Measurements from ENCODE around the gene CDH18.

The CDH18 gene

DNA sequence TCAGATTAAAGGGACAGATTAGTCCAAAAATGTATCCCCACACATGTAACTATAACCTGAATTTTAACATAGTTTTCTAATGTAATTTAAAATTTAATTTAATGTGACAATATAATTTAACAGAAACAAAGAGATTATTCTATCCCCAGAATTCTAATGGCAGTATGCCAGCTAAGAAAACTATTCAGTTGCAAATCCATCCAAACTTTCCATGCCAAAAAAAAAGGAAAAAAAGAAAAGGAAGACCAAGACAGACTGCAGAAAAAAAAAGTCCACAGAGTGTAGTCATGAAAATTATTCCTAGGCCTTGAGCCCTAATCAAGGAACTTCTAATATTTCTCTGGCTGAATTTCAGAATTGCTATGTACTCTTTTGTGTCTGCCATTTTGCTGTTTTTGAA is 217.6 kb downstream of the CDH18 start:
- H3K4me3 ChIP-seq (ENCODE audit: low read depth, low read length): no peak overlapping the region
- no peak for DNase-seq
- peaks cover 11% of the 10 kb centered on the region for H3K4me1 ChIP-seq
- TF ChIP-seq, protein P1, sequence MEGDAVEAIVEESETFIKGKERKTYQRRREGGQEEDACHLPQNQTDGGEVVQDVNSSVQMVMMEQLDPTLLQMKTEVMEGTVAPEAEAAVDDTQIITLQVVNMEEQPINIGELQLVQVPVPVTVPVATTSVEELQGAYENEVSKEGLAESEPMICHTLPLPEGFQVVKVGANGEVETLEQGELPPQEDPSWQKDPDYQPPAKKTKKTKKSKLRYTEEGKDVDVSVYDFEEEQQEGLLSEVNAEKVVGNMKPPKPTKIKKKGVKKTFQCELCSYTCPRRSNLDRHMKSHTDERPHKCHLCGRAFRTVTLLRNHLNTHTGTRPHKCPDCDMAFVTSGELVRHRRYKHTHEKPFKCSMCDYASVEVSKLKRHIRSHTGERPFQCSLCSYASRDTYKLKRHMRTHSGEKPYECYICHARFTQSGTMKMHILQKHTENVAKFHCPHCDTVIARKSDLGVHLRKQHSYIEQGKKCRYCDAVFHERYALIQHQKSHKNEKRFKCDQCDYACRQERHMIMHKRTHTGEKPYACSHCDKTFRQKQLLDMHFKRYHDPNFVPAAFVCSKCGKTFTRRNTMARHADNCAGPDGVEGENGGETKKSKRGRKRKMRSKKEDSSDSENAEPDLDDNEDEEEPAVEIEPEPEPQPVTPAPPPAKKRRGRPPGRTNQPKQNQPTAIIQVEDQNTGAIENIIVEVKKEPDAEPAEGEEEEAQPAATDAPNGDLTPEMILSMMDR (IDR thresholded peaks at IDR 0.05; ENCODE audit: low read depth, low read length): no peak
- H3K36me3 ChIP-seq: no peaks in the 10 kb centered on the region
- no peaks in the 10 kb centered on the region for H3K9me3 ChIP-seq
- no peaks in the 10 kb centered on the region for H3K27me3 ChIP-seq

DNA sequence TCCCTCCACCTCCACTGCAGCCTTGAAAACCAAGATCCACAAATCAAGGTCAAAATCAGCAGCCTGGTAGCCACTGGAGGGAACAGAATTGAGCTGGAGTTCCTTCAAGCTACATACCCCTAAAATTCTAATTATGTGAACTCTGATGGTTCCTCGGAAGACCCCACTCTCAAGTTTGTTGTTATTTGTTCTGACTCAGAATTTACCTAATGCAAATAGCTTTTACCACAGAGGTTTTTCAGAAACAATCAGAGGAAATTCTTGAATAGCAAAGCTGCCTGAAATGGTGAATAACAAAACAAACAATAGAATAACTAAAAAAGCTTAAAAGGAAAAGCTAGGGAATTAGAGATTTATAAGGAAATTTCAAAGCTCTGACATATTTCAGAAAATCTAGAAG is 220.0 kb downstream of the CDH18 start:
- H3K4me1 ChIP-seq: peaks cover 11% of the 10 kb centered on the region
- H3K9me3 ChIP-seq: no peaks in the 10 kb centered on the region
- no peaks in the 10 kb centered on the region for H3K36me3 ChIP-seq
- no peak overlapping the region for H3K4me3 ChIP-seq (ENCODE audit: low read depth, low read length)
- DNase-seq: no peak
- TF ChIP-seq, protein P1 (IDR thresholded peaks at IDR 0.05; ENCODE audit: low read depth, low read length): no peak
- H3K27me3 ChIP-seq: no peaks in the 10 kb centered on the region

DNA sequence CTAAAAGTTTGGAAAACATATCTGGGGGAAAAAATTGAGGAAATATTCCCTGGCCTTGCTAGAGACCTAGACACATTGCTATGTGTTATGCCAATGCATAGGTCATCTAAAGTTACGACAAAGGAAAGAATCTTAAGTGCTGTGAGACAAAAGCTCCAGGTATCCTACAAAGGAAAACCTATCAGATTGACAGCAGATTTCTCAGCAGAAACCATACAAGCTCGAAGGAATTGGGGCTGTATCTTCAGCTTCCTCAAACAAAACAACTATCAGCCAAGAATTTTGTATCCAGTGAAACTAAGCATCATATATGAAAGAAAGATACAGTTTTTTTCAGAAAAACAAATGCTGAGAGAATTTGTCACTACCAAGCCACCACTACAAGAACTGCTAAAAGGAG is 234.4 kb downstream of the CDH18 start:
- TF ChIP-seq, protein P1 (IDR thresholded peaks at IDR 0.05; ENCODE audit: low read depth, low read length): no peak
- Histone ChIP-seq H3K27me3 (no peaks in the 10 kb centered on the region), H3K36me3 (no peaks in the 10 kb centered on the region), H3K4me3 (ENCODE audit: low read depth, low read length) (no peak overlapping the region), H3K4me1 (no peaks in the 10 kb centered on the region), H3K9me3 (no peaks in the 10 kb centered on the region)
- DNase-seq: no peak

DNA sequence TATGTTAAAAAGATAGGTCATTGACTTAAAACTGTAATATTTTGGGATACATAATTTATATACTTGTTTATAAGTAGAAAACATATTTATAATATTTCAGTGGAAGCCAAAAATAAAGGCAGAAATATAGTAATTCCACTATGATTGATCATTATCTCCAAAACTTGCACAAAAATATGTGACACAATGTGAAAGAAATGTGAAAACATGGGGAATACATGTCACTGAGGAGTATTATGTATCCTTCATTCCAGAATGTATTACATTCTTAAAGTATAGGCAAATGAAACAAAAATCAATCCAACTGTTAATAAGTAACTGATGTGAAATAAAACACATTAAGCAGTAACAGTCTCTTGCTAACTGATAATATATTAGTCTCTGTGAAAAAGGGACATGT is 236.7 kb downstream of the CDH18 start:
- H3K4me3 ChIP-seq (ENCODE audit: low read depth, low read length): no peak overlapping the region
- H3K9me3 ChIP-seq: no peaks in the 10 kb centered on the region
- DNase-seq: no peak
- H3K36me3 ChIP-seq: no peaks in the 10 kb centered on the region
- H3K4me1 ChIP-seq: no peaks in the 10 kb centered on the region
- no peaks in the 10 kb centered on the region for H3K27me3 ChIP-seq
- TF ChIP-seq, protein P1 (IDR thresholded peaks at IDR 0.05; ENCODE audit: low read depth, low read length): no peak

DNA sequence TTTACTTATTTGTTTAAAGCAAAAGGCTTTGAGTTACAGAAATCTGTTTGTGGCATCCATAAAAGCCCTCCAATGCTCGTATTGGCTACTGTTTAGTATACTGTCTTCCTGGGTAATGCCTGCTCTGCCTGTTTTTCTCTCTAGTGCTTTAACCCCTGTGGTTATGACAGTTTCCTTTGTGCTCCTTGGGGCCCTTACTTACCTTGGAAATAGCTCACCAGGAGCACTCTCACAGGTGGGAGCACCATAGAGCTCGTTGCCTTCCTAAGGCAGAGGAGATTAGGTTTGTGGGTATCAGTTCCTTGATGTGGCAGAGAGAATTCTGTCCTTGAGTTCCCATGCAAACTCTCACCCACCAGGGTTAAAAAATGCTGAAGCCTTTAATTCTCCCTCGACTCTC is 242.8 kb downstream of the CDH18 start:
- Histone ChIP-seq H3K9me3 (no peaks in the 10 kb centered on the region), H3K36me3 (no peaks in the 10 kb centered on the region), H3K27me3 (no peaks in the 10 kb centered on the region), H3K4me1 (peaks cover 8% of the 10 kb centered on the region), H3K4me3 (ENCODE audit: low read depth, low read length) (no peak overlapping the region)
- no peak for DNase-seq
- TF ChIP-seq, protein P1 (IDR thresholded peaks at IDR 0.05; ENCODE audit: low read depth, low read length): no peak

DNA sequence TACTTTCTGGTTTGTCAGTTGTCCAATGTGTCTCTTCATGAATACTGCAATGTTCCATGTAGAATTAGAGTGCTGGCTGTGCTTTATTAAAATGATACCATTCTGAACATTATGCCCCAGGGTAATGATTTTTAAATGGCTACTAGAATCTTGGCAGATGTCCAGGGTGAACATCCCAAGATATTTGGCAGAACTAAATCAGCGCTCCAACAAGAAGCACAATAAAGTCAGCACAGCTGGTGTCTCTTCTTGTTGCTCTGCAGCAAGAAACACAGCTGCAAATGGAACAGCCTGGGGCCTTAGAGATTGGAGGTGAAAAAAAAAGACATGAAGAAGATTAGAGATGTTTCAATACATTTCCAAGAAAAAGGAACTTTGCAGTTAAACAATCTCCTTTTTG is 248.3 kb downstream of the CDH18 start:
- TF ChIP-seq, protein P1 (IDR thresholded peaks at IDR 0.05; ENCODE audit: low read depth, low read length): no peak
- Histone ChIP-seq H3K36me3 (no peaks in the 10 kb centered on the region), H3K9me3 (no peaks in the 10 kb centered on the region), H3K4me1 (peaks cover 8% of the 10 kb centered on the region), H3K27me3 (no peaks in the 10 kb centered on the region), H3K4me3 (ENCODE audit: low read depth, low read length) (no peak overlapping the region)
- DNase-seq: peak; percentile 74
